Stimulated activated naive CD4-positive, alpha-beta T cell treated with Interleukin-2 at 50 U/mL for 16 hours (primary cell): ENCODE measurements around the gene TCEAL1.
"Not testable (repeated sequence)": the region's sequence is repeated elsewhere in the genome, so short reads cannot be mapped to it uniquely, and the experiment has no call there.

Source experiments
- DNase-seq: peaks from one replicate; lab custom pipeline; 2025; lab: John Stamatoyannopoulos, UW

The TCEAL1 gene

DNA sequence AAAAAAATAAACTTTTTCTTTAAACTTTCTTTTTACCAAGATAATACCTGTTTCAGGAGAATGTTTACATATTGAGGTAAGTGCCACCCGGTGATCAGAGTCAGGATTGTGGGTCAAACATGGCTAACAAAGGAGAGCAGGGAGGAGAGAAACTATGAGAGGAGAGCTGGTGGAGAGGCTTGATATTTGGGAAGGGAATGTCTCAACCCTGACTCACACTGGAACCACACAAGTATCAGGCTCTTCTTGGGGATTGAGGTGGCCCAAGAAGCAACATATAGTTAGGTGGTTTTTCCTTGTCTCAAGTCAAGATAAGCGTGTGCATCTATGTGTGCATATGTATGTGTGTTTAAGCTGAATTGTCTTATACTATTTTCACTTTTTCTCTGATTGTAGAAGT, 6.7 kb downstream of the TCEAL1 start:
- no peak for DNase-seq

DNA sequence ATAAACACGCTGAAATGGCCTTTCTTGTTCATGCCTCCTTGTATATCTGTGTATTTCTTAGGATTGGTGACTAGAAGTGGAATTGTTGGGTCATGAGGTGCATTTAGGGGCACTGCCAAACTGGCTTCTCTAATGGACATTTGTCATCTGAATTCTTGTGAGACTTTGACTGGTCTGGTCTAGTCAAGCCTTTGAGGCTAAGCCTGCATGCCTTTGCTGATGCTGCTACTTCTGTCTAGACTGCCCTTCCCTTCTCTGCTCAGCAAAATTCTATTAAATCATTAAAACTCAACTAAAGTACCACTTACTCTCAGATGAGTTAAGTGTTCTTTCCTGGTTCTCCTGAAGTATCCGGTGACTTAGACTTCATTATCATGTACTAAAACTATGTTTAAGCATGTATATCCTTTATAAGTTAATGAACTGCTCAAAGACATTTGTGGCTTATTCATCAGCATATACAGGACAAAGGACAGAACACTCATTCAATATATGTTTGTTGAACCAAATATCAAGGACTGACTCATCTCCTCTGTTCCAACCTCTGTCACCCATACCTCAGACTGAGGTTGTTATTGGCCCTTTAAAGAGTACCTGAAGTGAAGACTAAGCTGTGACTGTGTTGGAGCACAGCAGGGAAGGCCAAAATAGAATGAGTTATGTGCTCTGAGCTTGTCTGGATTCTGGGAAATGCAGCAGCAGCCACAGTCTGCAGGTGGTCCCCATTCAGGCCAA, 9.0 kb downstream of the TCEAL1 start:
- no peak for DNase-seq

DNA sequence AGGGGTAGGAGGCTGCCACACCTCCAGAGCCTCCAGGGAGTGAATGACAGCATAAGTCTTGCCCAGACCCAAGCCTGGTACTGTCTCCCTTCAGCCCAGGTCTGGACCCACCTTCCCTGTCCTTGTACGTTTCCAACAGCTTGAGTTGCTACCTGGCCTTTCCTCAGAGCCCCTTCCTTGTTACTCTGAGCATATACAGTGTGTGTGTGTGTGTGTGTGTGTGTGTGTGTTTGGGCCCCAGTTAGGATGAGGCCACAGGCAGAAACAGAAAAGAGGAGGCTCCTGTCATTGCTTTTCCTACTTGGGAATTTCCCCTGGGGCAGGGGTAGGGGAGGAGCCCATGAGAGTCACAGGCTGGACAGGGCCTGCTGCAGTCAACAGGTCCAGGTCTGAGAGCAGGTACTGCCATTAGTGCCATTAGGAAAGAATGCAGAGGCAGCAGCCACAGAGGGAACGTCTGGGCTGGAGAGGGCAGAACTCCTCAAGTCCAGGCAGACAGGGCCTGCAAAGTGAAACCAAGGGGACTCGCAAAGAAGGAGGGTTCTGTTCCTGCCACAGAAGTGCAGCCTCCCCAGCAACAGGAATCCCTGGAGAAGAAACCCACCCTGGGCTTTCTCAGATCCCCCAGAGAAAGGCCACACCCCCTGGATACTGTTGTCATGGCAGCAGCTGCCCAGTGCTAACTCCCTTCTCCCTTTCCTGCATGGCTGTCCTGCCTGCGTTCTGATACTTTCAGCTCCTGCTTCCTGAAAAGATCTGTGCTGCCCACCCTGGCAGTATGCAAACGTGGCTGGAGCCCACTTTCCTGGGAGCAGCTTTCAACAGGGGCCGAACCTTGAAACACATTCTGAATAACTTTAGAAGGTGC, 9.9 kb downstream of the TCEAL1 start:
- not testable (repeated sequence) for DNase-seq

DNA sequence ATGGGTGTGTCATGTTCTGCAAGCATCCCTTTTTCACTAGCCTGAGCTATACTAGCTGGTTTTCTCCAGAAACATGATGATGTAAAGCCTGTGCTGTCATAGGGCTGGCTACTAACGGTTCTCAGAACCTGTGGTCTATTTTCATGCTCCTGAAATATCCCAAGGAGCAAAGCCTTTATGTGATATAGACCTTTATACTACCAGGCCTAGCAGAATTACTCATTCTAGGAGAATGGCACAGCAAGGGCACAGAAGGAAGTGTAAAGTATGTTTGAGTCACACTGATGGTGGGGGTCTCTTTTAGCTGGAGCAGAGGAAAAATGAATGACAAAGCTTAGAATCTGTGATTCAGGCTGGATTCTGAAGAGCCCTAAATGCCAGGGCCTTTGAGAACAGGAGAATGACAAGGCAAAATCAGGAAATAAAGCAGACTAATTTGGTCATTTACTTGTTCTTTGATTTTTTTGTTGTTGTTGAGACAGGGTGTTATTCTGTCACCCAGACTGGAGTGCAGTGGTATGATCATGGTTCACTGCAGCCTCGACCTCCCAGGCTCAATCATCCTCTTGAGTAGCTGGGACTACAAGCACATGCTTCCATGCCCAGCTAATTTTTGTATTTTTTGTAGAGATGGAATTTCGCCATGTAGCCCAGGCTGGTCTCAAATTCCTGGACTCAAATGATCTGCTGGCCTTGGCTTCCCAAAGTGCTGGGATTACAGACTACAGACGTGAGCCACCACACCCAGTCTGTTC, 11.8 kb downstream of the TCEAL1 start:
- DNase-seq = no peak

DNA sequence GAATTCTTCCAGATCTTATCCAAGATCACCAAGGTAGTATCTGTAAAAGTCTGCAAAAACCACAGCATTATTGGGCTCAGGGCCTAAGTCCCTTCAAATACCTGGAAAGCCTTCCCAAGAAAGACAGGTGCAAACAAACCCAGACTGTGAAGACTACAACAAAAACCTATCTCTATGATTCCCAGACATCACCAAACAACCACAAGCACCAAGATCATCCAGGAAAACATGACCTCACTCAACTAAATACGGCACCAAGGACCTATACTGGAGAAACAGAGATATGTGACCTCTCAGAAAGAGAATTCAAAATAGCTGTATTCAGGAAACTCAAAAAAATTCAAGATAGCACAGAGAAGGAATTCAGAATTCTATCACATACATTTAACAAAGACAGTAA, 15.3 kb downstream of the TCEAL1 start:
- DNase-seq = no peak

DNA sequence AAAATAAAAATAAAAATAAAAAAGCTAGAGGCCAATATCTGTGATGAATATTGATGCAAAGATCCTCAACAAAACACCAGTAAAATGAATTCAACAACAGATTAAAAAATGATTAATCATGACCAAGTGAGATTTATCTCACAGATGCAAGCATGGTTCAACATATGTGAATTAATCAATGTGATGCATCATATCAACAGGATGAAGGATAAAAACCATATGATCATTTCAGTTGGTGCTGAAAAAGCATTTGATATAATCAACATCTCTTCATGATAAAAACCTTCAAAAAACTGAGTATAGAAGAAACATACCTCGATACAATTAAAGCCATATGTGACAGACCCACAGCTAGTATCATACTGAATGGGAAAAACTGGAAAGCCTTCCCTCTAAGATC, 18.9 kb downstream of the TCEAL1 start:
- no peak for DNase-seq

DNA sequence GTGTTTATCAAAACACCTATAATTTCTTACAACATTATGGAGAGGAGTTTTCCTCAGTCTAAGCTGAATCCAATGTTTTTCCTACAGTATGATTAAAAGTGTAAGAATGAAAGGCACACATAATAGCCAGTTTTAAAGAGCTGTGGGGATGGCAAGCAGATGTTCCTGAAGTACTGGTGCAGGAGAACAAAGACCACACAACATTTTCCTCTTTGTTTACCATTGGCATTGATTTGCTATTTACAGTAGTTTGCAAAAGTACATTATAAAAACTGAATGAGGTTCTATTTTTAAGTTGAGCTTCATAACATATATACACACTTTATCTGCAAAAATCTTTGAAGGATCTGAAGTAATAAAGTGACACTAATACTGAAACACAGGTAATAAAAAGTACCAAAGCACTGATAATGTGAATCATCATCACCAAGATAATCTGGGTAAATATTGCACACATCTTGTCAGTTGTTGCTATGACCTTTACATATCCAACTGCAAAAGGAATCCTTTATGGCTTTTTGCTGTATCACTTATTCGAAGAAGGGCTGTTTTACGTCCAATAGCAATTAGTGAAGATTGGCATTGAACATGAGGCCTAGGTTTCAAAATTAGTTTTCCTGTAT, 22.5 kb downstream of the TCEAL1 start:
- no peak for DNase-seq

DNA sequence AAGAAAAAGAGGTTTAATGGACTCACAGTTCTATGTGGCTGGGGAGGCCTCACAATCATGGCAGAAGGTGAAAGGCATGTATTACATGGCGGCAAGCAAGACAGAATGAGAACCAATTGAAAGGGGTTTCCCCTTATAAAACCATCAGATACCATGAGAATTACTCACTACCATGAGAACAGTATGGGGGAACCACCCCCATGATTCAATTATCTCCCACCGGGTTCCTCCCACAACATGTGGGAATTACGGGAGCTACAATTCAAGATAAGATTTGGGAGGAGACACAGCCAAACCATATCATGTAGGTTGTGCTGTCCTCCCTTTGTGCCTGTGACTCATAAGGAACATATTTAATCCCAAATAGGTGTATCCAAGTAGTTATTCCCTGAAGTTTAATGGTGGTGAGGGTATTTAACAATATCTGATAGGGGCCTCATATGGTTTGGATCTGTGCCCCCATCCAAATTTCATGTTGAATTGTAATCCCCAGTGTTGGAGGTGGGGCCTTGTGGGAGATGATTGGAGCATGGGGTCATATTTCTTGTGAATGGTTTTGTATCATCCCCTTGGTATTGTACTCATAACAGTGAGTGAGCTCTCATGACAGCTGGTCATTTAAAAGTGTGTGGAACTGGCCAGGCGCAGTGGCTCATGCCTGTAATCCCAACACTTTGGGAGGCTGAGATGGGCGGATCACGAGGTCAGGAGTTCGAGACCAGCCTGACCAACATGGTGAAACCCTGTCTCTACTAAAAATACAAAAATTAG, 26.6 kb downstream of the TCEAL1 start:
- DNase-seq = not testable (repeated sequence)

DNA sequence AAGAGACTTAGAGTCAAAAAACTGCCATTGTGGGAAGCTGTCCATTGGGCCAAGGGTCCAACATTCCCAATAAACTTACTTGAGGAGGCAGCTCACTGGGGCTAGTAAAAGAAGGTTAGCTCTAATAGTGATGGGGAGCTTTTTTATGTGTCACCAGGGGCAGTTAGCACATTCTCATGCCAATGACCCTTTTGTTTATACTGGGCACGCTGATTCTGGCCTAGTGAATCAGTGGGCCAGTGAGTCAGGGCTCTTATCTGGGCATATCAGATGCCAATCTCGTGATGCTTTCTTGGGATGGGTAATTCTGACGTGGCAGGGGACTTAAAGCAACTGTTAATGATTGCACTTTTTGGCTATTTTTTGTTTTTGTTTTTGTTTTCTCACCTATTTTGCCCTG, 27.8 kb downstream of the TCEAL1 start:
- DNase-seq = no peak

DNA sequence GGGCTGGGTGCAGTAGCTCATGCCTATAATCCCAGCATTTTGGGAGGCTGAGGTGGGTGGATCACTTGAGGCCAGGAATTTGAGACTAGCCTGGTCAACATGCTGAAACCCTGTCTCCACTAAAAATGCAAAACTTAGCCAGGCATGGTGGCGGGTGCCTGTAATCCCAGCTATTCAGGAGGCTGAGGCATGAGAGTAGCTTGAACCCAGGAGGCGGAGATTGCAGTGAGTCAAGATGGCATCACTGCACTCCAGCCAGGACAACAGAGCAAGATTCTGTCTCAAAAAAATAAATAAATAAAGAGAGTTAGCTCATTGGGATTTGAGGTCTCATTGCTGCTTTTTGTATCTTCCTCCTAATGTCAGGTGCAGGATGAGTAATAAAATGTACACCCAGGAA, 28.3 kb downstream of the TCEAL1 start:
- DNase-seq = not testable (repeated sequence)

DNA sequence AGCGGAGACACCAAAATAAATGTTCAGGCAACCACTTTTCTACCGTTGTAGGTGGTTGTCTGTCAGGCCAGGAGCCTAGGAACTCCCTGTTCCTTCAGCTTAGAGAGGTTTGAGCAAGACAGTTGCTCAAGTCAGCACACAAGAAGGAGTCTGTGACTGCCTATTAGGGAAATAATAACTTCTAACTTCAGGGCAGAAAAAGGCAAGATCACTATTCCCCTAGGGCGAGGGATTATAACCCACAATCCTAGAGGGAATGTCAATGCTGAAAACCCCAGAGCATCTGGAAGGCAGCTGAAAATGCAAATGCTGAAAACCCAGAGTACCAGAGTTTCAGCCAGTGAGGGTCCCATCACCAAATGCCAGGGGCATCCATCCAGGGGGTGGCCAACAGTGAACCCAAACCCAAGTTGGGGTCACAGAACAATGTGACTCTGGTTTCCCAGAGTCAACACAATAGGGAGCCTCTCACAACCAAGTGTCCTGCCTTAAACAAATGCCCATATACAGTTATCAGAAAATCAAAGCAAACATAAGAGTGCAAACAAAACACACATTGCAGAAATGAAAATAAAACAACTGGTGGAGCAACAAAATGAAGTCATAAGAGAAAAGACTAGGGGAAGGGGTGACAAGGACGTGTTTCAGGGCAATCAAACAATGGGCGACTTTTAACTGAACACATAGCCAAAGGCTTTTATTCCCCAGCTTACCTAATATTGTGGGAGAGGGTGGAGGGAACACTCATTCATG, 30.1 kb downstream of the TCEAL1 start:
- DNase-seq = no peak

DNA sequence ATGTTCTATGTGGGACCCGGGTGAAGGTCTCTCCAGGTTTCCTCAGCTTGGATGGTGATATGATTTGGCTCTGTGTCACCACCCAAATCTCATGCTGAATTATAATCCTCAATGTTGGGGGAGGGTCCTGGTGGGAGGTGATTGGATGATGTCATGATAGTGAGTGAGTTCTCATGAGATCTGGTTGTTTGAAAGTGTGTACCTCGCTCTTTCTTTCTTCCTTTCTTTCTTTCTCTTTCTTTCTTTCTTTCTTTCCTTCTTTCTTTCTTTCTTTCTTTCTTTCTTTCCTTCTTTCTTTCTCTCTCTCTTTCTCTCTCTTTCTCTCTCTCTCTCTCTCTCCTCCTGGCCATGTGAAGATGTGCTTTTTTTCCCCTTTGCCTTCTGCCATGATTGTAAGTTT, 30.7 kb downstream of the TCEAL1 start:
- not testable (repeated sequence) for DNase-seq

DNA sequence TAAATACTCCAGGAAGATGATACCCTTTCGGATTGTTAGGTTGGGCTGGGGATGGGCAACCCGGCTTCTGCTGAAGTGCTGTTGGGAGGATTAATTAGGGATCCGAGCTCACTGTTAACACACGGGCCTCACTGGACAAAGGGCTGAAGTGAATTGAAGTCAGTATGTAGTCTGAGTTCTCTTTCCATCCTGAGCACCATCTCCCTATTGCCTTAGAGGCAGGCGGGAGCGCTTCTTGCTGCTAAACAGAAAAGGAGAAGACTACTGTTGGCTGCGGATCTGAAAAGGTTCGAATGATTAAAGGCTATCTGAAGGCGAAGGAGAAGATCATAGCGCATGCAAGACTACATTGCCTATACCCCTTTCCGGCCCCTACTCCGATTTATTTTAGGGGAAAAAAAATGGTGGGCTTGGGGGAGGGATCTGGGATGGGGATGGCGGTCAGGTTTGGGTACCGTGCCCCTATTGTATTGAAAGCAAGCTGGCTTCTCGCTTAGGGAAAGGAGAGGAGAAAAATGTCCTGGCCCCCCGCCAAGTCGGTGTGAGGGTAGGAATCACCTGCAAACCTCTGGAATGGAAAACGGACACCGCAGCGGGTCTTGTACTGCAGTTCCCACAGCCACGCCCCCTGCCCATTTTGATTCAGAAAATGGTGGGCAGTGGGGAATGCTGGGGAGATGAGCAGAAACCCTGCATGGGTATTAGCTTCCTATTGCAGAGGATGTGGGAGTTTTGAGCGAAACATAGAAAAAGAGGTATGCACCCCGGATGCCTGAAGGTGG, 35.4 kb downstream of the TCEAL1 start:
- DNase-seq = no peak

DNA sequence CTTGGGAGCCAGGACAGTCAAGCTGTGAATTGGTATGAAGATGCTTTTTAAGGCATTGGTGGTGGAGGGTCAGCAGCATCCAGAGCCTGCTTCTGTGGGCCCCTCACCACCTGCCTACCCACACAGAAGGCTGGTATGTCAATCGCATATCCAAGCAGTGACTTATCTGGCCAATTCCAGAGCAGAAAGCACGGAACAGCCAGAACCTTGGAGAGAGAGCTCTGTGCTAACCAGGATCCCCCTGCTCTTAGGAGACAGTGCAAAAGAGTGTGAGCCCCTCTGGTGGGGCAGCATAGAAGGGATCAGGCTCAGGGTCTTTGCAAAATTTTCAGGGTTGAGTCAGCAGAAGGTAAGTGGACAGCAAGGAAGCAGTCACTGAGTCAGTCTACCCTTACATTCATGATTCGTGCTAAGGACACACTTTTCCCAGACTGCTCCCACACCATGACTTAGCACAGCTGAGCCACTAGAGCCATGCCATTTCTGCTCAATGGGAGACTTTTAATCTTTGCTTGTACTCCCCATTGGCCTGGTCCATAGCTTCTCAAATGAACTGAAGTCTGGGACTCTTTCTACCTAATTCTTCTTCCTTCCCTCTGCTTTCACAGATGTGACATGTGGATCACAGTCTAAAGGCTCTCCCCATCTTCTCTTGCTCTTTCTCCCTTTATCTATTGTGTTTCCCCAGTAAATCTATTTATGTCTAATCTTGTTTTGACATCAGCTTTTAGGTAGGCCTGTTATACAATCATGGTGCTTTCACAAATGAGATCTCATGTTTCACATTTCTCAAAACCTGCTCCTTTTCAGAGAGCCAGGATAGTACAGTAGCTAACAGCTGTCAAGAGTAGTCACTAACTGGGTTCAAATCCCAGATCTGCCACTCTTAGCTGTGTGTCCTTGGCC, 37.7 kb downstream of the TCEAL1 start:
- DNase-seq = no peak

DNA sequence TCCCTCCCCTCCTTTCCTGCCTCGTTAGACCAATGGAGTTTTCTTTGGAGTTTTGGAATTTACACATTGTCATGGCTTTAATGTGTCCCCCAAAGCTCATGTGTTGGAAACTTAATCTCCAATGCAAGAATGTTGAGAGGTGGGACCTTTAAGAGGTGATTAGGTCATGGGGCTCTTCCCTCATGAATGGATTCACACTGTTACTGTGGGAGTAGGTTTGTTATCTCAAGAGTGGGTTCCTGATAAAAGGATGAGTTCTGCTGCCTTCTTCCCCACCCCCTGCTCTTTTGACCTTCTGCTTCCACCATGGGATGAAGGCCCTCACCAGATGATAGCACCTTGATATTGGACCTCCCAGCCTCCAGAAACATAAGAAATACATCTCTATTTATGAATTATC, 41.0 kb downstream of the TCEAL1 start:
- DNase-seq = no peak

DNA sequence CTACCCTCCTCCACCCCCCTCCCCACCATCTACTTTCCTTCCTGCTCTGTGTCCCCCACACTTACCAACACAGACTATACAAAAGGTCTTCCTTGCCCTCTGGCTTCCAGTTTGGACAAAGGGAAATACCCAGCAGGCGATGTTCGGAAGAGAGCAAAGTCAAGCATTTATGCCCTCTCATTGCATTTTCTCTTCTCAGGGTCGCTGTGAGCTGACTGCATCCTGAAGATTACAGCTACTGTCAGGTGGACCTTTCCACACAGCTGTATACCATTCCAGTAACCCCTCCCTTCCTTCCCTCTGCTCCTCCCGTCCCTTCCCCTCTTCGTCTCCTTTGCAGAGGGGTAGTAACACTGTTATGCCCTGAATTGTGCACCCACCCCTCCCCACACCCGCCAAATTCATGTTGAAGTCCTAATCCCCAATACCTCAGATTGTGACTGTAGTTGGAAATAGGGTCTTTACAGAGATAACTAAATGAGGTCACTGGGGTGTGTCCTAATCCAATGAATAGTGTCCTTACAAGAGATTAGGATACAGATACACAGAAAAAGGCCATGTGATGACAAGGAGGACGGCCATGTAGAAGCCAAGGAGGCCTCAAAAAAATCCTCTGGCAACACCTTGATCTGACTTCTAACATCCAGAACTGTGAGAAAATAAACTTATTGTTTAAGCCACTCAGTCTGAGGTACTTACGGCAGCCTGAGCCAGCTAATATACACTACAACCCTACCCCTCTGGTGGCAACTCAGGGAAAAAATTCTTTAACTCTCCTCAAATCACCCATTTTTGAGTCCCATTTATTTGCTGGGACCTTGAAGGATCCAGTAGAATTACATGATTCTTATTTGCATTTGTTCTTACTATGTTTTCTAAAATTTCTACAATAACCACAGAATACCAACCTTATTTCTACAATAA, 46.0 kb downstream of the TCEAL1 start:
- no peak for DNase-seq

DNA sequence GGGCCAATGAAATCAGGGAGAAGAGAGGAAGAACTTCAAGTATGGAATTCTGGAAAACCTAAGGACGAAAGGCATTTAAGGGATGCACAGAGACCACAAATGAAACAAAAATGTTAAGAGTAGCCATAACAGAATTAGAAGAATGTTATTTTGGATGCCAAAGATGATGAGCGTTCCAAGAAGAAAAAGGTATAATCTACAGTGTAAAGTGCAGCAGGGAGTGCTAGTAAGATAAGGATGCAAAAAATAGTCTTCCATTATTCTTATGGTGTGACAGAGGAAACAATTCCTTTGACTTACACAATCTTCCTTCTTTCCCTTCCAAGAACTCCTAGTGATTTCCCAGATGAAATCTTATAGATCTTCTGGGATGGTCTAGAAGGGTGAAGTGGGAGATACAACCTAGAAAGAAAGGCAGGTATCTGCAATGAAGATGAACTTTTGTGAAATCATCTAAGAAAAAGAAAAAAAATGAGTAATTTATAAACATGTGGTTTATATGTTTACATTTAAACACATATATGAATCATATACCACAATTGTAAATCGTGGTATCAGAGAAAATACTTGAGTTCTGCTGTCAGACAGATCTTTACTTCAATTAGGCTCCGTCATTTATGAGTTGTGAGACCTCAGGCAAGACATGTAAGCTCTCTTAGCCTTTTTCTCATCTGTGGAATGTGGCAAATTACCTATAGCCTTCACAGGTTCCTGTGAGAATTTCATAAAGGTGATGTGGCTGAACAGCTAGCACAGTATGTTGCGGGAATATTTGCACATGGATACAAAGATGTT, 49.6 kb downstream of the TCEAL1 start:
- no peak for DNase-seq
